Activated T-cell treated with anti-CD3 and anti-CD28 coated beads for 4 hours (primary cell): Measurements from ENCODE around the gene TPD52L1.
"Not testable (repeated sequence)": the region's sequence is repeated elsewhere in the genome, so short reads cannot be mapped to it uniquely, and the experiment has no call there.

Experiments
- DNase-seq: peaks from one replicate; pipeline ENCODE4 v3.0.0-alpha.2; 2020

The TPD52L1 gene

DNA sequence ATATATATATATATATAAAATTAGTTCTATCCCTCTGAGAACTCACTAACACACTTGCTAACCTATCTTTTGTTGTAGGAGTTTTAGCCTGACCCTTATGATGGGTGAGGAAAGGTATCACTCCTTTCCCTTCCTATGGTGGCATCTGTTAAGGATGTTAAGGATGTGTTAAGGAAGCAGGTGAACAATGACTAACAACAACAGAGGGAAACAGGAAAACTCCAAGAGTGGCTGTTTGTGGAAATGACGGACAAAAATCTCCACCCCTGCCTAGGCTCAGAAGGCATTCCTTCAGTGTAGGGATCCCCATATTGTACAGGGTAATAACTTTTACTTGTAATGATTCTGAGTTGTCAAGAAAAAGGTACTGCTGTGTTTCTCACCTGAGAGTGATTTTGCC lies 8.8 kb upstream of the TPD52L1 start:
- DNase-seq, result no peak

DNA sequence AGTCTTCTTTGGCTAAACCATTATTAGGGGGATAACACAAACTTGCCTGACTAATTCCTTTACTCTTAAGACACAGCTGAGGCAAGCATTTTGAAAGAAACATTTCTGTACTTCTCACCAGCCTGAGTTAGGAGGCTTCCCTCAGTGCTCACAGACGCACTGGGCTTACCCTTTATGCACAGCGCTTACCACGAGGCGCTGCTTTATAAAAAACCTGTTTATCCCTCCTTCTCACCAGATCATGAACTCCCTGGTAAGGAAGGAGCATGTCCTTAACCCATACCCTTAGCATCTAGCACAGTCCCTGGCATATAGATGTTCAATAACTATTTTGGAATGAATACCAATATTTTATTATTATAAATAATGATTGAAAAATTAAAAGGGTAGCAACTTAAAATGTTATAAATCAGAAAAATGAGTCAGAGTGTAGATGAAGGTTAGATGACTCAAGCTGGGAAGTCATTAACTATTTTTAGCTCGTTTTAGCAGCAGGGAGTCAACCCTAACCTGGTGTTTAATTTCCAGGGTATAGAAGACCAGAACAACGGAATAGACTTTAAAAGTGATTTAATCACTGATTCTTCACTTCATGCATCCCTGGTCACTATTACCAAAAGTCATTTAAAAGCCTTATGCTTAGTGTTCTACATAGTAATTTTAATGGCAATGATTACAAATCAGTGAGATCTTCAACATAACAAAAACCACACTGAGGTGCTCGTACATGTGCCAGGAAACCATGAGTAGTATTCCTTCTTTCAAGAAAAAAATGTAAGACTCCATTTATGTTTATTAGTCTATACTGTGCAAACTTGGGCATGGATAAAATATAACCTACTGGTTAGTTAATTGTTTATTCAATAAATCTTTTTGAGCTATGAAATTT lies 4.1 kb upstream of the TPD52L1 start:
- no peak for DNase-seq

DNA sequence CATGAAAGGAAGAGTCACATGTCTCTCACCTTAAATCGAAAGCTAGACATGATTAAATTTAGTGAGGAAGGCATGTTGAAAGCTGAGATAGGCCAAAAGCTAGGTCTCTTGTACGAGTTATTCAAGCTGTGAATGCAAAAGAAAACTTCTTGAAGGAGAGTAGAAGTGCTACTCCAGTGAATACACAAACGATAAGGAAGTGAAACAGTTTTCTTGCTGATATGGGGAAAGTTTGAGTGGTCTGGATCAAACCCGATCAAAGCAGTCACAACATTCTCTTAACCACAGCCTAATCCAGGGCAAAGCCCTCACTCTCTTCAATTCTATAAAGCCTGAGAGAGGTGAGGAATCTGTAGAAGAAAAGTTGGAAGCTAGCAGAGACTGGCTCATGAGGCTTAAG lies 1.9 kb upstream of the TPD52L1 start:
- no peak for DNase-seq

DNA sequence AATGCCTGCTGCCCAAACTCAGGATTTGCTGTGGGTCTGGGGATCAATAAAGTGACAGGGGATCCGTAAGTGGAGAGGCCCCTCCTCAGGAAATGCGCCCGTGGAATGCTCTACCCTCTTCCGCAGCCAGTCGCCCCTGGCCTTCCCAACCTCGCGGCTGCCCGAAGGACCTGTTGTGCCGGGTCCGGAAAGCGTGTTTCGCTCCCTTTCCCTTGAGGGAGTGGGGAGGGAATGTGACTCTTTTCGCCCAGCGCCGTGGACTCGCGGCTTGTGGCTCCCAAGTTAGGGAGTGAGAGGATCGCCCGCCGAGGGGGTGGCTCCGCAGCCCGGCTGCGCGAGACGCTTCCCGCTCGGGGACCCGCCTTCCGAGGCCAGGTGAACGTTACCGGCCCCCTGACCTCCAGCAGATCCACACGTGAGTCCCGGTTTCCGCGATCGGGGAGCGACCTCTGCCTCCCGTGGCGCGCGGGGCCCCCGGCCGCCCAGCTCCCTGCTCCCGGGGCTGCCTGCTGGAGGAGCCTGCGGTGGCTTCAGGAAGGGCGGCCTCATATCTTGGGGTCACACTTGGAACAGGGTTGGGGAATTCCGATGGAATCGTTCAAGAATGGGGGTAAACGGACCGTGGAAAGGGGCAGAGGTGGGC lies 666 bp downstream of the TPD52L1 start:
- no peak for DNase-seq

DNA sequence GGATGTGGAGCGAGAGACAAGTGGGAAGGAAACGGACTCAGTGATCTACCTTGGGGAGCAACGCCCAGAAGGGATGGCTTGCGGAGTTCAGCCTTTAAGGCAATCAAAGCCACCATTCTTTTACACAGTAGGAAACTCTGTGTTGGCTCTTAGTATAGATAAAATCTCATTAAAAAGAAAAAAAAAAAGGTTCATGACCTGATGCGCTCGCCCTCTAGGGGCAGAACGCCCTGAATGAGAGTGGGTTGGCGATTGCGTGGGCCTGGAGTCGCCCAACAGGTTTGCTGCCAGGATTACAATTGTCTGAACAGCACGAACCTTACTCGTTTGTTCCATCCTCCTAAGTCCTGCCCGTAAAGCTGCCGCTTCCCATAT lies 1.2 kb downstream of the TPD52L1 start:
- peak; percentile 4 for DNase-seq

DNA sequence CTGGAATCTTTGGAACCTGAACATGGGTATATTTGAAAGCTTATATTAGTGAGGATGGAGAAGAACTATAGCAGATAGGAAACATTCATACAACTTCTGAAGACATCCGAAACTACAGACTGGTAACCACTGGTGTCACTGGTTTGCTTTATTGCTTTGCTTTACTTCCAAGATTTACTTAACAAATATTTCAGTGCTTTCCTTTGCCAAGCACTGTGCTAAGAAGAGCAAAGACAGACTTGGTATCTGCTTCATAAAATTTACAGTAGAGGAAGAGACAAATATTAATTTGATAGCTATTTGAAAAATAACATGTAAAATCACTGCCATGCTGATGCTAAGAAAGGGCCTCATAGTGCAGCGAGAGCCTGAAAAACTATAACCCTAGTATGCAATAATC lies 1.8 kb downstream of the TPD52L1 start:
- no peak for DNase-seq

DNA sequence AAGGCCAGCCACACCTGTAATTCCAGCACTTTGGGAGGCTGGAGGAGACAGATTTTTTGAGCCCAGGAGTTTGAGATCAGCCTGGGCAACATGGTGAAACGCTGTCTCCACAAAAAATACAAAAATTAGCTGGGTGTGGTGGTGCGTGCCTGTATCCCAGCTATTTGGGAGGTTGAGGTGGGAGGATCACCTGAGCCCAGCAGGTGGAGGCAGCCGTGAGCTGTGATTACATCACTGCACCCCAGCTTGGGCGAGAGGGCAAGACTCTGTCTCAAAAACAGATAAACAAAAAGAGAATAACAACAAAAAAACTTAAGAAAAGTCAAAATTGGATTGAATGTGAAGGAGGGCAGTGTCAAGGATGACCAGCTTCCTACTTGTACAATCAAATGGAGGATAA lies 2.9 kb downstream of the TPD52L1 start:
- no peak for DNase-seq

DNA sequence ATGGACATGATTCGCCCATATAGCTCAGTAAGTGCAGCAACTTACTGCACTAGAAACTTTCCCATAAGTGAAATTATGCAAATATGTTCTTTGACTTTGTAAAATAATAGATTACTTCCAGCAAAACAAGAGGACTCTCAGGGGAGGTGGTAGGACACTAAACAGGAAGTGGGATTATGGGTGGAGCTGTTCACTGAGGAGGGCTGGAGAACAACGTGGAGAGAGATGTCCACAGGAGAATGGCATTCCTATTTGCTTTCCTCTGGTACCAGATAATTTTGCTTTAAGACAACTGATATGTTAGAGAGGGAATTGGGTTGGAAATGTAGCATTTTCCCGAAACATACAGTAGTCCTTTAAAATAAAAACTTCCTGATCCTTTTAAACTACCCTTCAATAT lies 3.7 kb downstream of the TPD52L1 start:
- no peak for DNase-seq

DNA sequence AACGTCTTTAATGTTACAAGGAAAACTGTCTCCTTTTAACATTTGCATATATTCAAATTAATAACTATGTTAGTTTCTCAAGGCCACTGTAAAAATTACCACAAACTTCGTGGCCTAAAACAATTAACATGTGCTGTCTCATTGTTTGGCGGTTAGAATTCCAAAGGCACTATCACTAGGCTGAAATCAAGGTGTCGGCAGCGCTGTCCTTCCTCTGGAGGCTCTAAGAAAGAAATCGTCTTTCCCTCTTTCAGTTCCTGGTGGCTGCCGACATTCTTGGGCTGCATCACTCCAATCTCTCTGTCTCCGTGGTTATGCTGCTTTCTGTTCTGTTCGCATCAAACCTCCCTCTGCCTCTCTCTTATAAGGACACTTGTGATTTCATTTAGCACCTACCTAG lies 4.2 kb downstream of the TPD52L1 start:
- DNase-seq, result no peak

DNA sequence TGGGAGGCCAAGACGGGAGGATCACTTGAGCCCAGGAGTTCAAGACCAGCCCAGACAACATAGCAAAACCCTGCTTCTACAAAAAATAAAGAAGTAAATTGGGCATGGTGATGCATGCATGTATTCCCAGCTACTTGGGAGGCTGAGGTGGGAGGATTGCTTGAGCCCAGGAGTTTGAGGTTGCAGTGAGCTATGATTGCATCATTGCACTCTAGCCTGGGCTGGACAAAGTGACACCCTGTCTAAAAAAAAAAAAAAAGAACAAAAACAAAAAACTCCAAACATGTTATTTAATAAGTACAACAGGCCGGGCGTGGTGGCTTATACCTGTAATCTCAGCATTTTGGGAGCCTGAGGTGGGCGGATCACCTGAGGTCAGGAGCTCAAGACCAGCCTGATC lies 9.8 kb downstream of the TPD52L1 start:
- not testable (repeated sequence) for DNase-seq

DNA sequence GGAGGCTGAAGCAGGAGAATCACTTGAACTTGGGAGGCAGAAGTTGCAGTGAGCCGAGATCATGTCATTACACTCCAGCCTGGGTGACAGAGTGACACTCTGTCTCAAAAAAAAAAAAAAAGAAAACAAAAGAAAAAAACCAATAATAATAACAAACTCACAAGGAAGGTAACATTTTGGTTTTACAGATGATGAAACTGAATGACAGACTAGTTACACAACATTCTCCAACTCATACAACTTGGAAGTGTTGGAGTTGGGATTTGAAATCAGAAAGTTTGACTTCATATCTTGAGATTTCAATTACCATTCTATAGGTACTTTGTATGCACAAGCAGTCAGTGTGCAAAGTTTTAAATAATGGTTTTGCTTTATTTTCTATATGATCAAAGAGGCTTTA lies 10.2 kb downstream of the TPD52L1 start:
- no peak for DNase-seq

DNA sequence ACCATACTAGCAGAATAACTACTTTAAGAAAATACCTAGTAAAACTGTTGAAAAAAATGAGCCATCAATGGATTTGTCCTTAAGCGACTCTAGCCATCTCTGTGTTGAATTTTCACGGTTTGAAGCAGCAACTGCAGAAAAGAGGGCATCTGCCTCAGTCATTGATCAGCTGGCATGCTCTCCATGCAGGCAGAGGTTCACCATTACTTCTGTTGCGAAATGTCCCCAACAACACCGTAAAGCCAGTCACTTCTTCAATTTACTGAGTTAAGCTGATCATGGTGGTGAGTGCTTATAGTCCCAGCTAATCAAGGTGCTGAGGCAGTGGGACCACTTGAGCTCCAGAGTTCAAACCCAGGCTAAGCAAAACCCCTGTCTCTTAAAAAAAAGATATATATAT lies 11.1 kb downstream of the TPD52L1 start:
- DNase-seq, result no peak

DNA sequence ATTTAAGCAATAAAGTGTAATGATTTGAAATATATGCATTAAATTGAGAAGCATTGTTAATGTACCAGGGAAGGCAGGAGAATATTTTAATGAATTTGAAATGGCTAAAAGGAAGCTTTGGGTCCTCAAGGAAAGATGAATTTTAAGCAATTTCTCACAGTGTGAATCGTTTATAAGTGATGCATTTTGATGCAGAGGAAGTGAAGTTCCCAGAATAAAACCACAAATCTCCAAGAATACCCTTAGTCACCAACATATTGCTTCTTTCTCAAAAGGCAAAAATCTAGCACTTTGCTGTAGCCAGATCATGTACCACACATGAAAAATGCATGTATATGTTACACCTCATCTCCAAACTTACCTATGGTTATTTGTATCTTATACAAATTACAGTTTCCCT lies 11.7 kb downstream of the TPD52L1 start:
- DNase-seq, result no peak

DNA sequence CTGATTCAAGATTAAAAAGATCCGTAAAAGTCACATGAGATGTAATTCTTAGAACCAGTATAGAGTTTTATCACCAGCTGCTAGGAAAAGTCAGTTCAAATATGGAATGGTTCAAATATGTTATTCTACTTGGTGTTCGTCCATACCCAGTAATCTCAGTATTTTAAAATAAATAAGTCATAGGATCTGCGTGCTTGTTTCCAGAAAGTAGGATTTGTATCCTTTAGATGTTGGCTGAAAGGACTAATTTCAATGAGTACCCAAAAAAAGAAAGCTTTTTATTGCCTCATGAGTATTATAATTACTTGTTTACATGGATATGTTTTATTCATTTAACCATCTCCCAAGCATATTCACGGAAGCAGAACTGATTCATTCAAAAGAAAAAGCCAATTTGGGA lies 12.2 kb downstream of the TPD52L1 start:
- no peak for DNase-seq

DNA sequence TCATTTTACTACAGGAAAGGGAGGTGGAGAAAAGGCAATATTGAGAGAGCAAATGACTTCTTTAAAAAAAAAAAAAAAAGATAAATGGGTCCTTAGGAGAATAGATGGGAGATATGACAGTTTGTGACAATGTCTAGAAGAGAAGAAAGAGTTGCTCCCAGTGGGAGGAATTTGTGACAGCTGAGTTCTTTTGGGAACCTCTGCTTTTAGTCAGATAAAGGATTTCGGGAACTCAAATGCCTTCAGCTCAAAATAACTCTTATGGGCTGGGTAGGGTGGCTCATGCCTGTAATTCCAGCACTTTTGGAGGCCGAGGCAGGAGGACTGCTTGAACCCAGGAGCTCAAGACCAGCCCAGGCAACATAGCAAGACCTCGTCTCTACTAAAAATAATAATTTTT lies 13.1 kb downstream of the TPD52L1 start:
- no peak for DNase-seq

DNA sequence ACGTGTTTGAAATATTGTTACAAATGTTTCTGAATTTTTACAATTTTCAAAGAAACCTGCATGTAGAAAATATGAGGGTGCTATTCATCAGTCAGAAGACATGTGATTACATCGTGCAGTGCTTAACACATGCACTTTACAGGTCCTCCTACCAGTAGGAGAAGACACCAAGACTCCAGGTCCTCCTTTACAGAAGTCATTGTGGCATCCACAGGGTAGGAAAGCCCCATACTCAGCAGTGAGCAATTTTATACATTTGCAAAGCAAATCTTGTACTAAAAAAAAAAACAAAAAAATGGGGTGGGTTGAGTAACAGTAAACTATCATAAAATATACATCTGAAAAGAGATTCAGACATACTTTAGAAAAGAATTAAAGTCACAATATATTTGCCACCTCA lies 14.0 kb downstream of the TPD52L1 start:
- DNase-seq, result no peak

DNA sequence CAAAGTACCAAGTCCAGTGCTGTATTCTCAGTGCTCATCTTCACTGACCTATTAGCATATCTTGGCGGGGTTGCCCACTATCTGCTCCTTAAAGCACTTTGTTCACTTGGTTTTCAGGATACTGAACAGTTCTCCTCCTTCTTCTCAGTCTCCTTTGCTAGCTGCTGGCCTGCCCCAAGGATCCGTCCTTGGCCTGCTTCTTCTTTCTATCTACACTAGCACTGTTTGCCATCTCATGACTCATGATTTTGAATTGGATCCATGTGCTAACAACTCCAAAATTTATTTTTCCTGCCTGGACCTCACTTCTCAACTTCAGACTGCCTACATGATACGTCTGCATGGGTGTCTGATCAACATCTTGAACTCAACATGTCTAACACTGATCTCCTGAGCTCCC lies 15.5 kb downstream of the TPD52L1 start:
- no peak for DNase-seq

DNA sequence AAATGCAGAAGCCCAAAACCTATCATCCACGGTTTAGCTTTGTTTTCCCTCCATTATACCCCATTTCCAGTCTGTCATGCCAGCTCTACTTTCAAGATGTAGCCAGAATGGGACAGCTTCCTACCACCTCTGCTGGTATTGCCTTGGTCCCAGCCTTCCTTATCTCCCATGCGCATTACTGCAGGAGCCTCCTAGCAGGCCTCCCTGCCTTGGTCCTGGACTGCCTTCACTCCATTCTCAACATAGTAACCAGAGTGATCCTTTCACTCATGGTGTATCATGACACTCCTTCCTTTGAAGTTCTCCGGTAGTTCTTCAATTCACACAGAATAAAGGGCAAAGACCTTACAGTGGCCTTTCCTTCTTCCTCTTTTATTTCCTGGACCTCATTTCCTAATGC lies 15.9 kb downstream of the TPD52L1 start:
- DNase-seq, result no peak

DNA sequence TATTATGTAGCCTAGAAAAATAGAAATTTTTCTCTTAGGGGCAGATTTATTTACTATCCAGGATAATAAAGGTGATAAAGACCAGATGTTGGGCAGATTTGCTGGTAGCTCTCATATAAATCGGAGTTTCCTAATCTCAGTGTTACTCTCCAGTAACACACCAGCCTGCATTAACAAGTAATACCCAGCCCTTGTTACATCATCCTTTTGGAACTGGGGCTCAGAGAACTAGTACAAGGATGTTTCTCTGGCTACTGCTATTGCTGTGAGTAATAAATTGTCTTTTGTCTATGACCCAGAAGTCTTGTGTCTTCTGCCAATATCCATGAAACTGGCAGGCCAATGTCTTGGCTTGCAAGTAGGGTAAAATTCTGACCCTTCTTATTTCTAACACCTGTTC lies 16.8 kb downstream of the TPD52L1 start:
- no peak for DNase-seq

DNA sequence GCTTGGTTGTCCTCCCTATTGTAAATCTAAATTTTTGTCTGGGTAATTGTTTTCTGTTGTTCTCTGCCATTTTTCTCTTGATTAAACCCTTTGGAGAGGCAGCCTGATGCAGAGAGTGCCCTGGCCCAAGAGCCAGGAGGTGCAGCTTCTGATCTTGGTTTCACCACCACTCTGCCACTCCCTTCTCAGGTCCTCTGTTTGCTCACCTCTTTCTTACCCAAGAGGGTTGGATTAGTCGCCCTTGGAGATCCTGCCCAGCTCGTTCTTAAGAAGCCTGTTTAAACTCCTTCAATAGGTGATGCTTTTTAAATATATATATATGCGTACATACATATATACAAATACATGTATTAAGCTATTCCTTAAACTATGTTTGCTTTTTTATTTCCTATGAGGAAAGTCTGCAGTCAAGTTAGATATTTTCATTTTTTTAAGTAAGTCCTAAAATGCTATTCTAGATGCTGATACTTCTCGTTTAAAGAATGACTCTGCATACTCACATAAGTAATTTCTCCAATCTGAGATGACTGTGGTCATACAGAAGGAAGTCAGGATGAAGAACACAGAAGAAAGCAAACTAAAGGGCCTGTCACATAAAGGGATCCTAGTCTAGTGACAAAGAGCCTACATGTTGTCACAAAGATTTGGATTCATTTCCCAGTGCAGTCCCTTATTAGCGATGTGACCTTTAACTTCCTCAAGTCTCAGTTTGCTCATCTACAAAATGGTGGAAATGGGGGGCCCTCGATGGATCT lies 19.9 kb downstream of the TPD52L1 start:
- DNase-seq, result no peak

DNA sequence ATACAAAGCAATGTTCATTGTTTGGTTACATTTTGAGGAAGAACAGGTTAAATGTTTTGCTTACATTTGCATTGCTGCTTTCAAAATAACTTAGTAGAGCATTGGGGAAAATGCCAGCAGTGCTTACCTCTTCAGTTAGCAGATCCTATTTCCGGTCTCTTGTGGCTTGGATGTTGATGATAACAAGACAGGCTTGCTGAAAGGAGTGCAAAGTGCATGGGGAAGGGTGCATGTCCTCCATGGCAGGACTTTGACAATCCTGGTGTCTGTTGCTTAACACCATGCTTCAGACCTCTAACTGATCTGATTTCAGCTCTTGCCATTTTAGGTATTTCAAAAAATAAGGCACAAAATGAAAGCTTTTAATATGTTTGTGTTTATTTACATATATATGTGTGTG lies 21.1 kb downstream of the TPD52L1 start:
- DNase-seq, result no peak

DNA sequence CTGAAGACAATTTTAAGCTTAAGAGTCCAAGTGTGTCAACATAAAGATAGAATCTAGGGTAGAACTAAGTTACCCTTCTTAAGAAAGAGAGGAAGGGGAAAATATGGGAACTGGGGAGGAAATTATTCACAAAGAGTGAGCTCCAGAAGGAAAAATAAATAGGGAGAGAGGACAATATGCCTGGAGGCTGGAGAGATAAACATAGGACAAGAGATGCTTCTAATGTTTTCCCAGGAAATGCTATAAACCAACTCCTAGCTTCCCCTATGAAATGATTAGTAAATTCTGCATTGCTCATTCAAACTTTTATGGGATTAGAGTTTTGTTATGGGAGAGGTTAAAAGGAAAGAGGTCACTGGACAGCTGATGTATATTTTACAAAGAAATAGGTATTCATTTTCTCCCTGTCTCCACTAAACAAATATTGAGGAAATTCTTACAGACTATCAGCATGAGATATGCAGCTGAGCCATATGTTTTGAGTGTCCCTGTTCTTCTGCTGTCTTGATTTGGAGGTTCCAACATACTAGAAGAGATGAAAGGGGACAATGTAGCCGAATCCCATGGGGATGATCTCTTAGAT lies 22.0 kb downstream of the TPD52L1 start:
- no peak for DNase-seq

DNA sequence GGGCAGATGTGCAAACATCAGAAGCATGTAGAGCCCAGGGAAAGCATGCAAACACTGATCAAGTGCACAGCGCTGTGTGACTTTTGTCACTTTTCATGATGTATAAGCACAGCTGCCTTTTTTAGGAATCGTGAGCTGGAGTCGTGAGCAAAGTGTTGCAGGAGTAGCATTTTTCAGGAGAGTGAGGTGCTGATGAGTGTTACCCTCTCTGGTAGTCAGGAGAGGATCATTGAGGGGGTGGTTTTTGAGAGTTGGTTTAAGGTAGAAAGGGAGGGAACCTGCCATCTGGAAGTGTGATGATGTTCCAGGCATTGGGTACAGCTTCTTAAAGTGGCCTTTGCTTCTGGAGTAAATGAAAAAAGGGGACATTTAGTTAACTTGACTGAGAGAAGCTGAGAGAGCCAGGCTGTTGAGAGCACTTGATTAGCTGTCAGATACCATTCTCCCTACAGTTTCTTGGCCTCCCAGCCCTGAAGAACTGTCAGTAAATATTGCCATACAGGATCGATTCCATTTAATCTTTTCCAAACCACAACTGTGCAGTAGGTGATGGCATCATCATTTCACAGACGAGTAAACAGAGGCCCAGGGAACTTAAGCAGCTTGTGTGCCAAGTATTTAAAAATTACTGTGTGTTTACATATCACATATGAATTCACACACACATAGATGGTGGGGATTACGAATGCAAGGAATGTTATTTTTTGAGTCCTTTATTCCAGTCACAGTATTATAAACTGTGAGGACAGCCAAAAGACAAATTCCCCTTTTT lies 28.9 kb downstream of the TPD52L1 start:
- DNase-seq, result no peak
